Islet of Langerhans (tissue), 1 donor: ENCODE measurements around the gene RAC3.

Experiments used
- FAIRE-seq: peaks from one replicate; lab custom pipeline; 2011; peaks lifted over from hg19 to GRCh38; lab: Jason Lieb, UNC

The RAC3 gene

GRCh38 chr17:82013341-82013740 is 18.1 kb upstream of the RAC3 start:
- no peak for FAIRE-seq

GRCh38 chr17:82013772-82014321 is 17.6 kb upstream of the RAC3 start:
- FAIRE-seq: no peak

GRCh38 chr17:82014432-82014831 is 17.0 kb upstream of the RAC3 start:
- no peak for FAIRE-seq

- FAIRE-seq: no peak
Observed at GRCh38 chr17:82014971-82015310, 16.5 kb upstream of the RAC3 start.

DNA sequence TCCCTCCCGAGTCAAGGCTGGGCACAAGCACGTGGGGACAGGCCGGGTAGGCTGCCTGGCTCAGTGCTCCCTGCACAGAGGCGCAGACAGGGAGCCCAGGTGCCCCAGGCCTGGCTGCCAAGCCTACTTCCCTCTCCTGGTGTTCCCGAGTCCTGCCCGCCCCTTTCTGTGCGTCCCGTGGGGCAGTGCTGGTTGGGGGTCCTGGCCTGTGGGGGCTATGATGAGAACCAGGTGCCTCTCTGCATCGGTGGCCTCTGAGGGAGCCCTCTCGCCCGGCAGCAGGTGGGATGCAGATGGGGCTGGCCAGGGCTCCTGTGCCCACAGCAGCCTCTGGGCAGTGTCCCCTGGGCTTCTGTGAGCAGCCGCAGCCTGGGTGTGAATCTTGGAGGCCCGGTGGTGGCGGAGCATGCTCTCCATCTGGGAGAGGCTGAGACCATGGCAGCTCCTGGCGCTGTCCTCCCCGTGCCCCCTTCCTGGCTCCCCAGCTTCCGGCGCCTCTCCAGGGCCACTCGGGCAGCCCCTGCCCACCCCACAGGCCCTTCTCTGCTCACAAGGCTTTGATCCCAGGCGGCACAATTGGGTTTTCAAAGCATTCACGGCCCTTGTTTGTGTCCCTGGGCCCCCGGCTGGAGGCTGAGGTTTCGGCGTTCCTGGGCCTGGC is 16.0 kb upstream of the RAC3 start:
- no peak for FAIRE-seq

DNA sequence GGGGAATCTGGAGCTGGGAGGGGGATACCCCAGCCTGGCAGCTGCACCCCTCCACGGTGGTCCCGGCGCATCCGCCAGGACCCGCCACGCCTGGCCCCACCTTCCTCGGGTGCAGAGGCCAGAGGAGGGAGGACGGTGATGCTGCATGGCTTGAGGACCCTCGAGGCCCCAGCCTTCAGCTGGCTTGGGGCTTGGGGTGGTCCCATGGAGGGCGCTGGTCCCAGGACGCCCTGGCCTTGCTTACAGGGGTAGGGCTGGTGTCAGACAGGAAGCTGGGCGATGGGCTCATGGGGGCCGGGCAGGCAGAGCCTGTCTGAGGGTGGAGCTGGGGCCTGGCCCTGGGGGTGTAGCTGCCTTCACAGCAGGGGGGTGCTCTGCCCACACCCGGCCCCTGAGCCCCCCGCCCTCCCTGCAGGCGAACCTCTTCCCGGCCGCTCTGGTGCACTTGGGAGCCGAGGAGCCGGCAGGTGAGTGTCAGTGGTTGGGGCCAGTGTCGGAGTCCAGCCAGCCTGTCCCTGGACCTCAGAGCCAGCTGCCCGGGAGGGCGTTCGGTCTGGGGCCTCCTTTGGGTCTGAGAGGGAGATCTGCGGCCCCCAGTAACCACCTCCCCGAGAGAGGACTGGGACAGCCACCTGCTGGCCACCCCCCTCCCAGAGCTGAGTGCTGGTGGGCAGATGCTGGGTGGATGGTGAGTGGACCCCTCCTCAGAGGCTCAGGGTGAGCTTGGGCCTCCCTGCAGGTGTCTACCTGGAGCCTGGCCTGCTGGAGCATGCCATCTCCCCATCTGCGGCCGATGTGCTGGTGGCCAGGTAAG is 15.2 kb upstream of the RAC3 start:
- no peak for FAIRE-seq

DNA sequence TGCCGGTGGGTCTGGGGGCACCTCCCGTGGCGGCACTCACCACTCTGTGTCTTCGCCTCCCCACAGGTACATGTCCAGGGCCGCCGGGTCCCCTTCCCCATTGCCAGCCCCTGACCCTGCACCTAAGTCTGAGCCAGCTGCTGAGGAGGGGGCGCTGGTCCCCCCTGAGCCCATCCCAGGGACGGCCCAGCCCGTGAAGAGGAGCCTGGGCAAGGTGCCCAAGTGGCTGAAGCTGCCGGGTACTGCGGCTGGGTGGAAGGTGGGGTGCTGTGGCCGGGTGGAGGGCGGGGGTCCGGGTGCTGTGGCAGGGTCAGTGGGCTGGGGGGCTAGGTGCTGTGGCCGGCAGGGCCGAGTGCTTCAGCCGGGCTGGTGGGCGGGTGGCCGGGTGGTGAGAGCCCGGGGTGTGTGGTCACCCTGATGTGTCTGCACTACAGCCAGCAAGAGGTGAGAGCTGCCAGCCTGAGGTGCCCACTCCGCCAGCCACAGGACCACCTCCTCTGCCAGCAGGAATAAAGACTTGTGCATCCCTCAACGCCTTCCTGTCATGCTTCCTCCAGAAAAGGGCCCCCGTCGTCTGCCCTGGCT is 14.5 kb upstream of the RAC3 start:
- no peak for FAIRE-seq

GRCh38 chr17:82017612-82018151 is 13.8 kb upstream of the RAC3 start:
- FAIRE-seq: no peak

- no peak for FAIRE-seq
Observed at GRCh38 chr17:82018152-82018988, 13.1 kb upstream of the RAC3 start.

- FAIRE-seq: no peak
Observed at GRCh38 chr17:82018989-82019689, 12.3 kb upstream of the RAC3 start.

- no peak for FAIRE-seq
Observed at GRCh38 chr17:82019690-82020571, 11.5 kb upstream of the RAC3 start.

GRCh38 chr17:82020572-82021106 is 10.8 kb upstream of the RAC3 start:
- FAIRE-seq: no peak

- no peak for FAIRE-seq
Observed at GRCh38 chr17:82021107-82021899, 10.2 kb upstream of the RAC3 start.

- FAIRE-seq: no peak
Observed at GRCh38 chr17:82021900-82022309, 9.6 kb upstream of the RAC3 start.

DNA sequence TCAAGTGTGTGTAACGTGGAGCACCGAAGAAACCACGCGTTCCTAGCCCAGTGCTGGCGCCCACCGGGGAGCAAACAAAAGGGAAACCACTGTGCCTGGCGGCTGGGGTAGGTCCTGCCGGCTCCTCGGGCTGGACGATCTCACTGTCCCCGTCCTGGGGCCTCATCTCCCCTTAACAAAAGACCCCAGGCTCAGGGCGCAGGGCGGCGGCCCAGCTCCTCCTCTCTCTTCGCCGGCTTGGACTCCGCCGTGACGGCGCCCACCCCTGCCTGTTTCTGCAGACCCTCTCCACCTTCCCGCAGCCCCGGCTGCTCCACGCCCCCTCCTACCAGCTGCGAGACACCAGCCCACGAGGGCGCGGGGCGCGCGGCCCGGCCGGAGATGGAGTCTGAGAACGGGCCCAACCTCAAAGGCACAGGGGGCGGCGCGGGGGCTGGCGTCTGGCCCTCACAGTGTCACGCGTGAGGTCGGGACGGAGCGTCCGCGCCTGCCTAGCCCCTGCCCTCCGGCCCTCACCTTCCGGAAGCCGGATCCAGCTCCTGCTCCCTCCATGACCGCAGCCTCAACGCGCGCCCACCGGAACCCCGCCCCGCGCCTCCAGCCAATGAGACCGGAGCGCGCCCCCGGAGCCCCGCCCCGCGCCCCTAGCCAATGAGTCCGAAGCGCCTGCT is 9.0 kb upstream of the RAC3 start, which contains the start of gene CENPX:
CENPX (minus strand) TSS at position 569 of the 671 bp plus-strand sequence; CDS start at position 552, 17 bp downstream.
- no peak for FAIRE-seq

GRCh38 chr17:82022981-82023446 is 8.5 kb upstream of the RAC3 start, which contains the start of gene LRRC45:
Gene LRRC45 (plus strand): TSS chr17:82023305. CDS start chr17:82023644, 339 bp downstream.
- FAIRE-seq: peak; percentile 56

GRCh38 chr17:82023447-82024241 is 7.8 kb upstream of the RAC3 start:
- FAIRE-seq: no peak
